K562 (cell line): ENCODE measurements around the gene TRABD.

Experiments
- JUNB ChIP-seq: fragments of 450-650 bp; formaldehyde crosslinking; conservative IDR thresholded peaks from 2 replicates; pipeline ENCODE4 v1.4.0; 2020; ENCODE audit warnings: mild to moderate bottlenecking
- NONO ChIP-seq, 2 experiments: fragments of 200-400 bp in 1 of 2; fragments of 450-650 bp in 1 of 2; formaldehyde crosslinking in 1 of 2; IDR thresholded peaks; 2 replicates each; pipeline ENCODE4 v1.6.1; 2017; ENCODE audit warnings: low read depth in 2 of 2, mild to moderate bottlenecking in 2 of 2, moderate library complexity in 2 of 2, low read length in 1 of 2
- RFX5 ChIP-seq: IDR thresholded peaks from 2 replicates; pipeline ENCODE4 v1.6.1; 2011; ENCODE audit warnings: low read depth, mild to moderate bottlenecking, improper control_type of control experiment, low read length
- SMC3 ChIP-seq: conservative IDR thresholded peaks from 2 replicates; pipeline ENCODE4 v1.6.1; 2011; ENCODE audit warnings: low read depth, low read length, improper control_type of control experiment; ENCODE audit not compliant: insufficient read depth

- no peak for TF ChIP-seq NONO (IDR thresholded peaks at IDR 0.05; ENCODE audit: low read depth in 2 of 2, low read length in 1 of 2)
- no peak for TF ChIP-seq JUNB (CRISPR knock-in tag)
- TF ChIP-seq RFX5: no peak
- TF ChIP-seq SMC3: peak; percentile 48; the same call in 1 of the 2 replicates
Observed at GRCh38 chr22:50209893-50210292, 24.2 kb downstream of the TRABD start.
